ENCODE measurements around the gene ERGIC1.

The ERGIC1 gene

GRCh38 chr5:172825610-172826204, 8.3 kb upstream of the ERGIC1 start:
- no peak for DNase-seq (ENCODE audit: extremely low spot score, insufficient read length, low read depth)
- FAIRE-seq, result no peak

- DNase-seq (ENCODE audit: extremely low spot score, insufficient read length, low read depth) (no peak), FAIRE-seq (no peak)
Measured at GRCh38 chr5:172827841-172828240, 6.2 kb upstream of the ERGIC1 start.

DNA sequence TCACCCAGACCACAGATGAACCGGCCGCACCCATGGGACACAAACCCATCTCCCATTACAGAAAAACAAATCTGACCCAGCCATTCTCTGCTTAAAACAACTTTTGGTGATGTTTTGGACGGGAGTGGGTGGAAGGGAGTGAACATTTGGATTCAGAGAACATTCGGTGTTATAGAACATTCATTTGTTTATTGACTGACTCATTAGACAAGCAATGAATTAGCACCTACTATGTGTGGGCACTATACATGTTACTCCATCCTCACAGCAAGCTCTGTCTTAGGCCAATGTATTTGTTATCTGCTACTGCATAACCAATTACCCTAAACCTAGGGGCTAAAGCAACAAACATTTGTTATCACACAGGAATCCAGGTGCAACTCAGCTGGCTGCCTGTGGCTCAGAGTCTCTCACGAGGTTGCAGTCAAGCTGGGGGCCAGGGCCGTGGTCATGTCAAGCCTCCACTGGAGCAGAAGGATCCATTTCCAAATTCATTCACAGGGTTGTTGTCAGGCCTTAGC, 5.1 kb upstream of the ERGIC1 start:
- no peak for DNase-seq (ENCODE audit: extremely low spot score, insufficient read length, low read depth)
- FAIRE-seq, result no peak

GRCh38 chr5:172830275-172830799, 3.7 kb upstream of the ERGIC1 start:
- DNase-seq (ENCODE audit: extremely low spot score, insufficient read length, low read depth) (no peak), FAIRE-seq (no peak)

DNA sequence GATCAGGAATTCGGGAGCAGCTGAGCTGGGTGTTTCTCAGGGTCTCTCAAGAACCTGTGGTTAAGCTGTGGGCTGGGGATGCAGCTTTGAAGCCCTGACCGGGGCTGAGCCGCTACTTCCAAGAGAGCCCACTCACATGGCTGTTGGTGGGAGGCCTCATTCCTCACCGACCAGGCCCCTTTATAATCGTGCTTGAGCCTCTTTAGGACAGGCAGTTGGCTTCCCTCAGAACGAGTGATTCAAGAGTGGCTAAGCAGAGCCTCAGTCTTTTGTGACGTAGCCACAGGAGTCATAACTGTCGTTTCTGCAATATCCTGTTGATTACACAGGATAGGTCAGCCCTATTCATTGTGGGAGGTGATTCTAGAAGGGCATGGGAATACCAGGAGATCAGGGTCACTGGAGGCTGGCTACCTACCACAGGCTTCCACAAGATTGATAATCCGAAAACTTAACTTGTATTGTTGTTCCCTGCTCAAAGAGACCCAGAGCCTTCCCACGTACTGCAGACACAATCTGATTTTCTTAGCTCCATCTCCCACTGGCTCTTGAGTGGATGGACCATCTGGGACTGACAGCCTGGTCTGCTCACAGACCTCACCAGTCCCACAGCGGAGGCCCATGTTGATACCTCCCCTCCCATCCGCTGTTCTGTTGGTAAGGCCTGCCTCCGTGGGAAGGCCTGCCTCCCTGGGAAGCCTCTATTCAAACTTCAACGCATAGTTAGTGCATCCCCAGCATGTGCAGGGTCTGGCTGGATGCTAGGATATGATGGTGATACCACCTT, 3.0 kb upstream of the ERGIC1 start:
- FAIRE-seq (no peak), DNase-seq (ENCODE audit: extremely low spot score, insufficient read length, low read depth) (no peak)

DNA sequence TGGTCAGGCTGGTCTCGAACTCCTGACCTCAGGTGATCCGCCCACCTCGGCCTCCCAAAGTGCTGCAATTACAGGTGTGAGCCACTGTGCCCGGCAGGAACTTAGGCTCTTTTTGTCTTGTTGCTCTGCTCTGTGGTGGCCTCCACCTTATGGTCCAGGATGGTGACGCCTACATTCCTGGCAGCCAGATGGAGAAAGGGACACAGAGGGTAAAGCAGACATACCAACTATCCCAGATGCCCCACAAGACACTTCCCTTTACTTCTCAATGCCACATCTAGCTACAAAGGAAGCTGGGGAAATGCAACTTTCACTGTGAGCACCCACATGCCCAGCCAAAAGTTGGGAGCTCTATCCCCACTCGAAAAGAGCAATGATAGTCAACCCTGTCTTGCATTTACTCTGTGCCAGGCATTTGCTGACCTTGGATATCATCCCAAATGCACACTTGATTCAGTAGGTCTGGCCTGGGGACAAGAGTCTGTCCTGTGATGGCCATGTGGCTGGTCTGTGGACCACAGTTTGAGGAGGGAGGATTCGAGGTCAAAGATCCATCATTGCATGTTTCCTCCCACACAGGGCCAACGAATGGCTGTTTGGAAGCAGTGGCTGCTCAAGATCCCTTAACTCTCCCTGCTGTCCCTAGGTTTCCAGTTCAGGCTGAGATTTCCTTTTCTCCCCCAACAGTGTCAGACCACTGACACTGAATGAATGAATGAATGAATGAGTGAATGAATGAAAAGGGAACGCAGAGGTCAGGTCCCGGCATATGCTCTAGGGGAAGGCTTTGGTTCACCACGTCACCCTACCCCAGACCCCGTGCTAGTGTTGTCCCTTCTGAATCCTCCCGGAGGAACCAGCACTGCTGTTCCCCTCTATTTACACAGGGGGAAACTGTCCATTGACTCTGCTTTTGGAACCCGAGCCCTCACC, 1.4 kb upstream of the ERGIC1 start:
- no peak for DNase-seq (ENCODE audit: extremely low spot score, insufficient read length, low read depth)
- FAIRE-seq, result no peak

DNA sequence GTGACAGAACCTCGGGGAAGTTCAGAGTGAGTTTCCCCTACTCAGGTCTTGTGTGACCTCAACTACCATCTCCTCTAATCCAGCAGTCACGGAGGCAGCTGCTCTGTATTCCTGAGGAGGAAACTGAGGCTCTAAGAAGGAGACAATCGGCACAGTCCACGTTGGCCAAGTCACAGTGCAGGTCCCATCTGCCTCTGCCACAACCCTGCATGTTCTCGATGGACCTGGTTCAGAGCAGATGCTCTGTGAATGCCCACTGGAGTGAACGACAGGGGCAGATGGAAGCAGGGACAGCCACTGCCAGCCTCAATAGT, 722 bp upstream of the ERGIC1 start:
- FAIRE-seq (peak; percentile 21), DNase-seq (ENCODE audit: extremely low spot score, insufficient read length, low read depth) (no peak)

DNA sequence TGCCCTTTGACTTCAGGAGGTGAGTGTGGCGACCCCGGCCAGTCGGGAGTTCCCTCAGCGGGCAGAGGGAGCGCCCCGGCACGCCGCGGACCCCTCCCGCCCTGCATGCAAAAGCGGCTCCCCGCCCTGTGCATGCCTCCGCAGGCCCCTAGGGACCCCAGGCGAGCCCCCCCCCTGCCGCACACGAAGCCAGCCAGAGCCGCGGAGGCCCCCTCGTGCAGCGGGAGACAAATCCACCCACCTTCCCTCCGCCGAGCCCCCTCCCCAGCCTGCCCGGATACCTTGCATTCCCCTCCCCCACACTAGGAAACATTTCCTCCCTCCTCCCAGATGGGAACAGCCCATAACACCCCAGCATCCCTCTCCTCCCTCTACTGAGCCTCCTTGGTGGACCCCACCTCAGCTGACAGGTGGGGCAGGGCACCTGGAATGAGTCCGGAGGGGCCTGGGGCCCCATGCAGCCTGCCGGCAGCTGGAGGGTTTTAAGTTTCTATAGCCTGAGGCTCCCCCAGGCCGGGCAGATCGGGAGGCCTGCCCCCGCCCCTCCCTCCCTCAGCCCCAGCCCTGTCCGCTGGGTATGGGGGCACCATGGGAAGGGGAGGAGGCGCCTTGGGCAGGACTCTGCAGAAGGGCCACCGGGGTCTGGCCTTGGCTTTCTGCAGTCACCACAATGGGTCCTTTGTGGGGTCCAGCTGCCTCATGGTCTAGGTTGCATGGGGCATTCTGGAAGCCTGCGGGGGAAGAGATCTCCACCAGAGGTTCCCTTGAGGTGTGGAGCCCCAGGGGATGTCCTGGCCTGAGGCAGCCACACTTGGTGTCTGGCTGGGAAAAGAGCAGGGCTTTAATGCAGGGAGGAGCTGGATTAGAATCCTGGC, 601 bp downstream of the ERGIC1 start:
- FAIRE-seq (no peak), DNase-seq (ENCODE audit: extremely low spot score, insufficient read length, low read depth) (no peak)

DNA sequence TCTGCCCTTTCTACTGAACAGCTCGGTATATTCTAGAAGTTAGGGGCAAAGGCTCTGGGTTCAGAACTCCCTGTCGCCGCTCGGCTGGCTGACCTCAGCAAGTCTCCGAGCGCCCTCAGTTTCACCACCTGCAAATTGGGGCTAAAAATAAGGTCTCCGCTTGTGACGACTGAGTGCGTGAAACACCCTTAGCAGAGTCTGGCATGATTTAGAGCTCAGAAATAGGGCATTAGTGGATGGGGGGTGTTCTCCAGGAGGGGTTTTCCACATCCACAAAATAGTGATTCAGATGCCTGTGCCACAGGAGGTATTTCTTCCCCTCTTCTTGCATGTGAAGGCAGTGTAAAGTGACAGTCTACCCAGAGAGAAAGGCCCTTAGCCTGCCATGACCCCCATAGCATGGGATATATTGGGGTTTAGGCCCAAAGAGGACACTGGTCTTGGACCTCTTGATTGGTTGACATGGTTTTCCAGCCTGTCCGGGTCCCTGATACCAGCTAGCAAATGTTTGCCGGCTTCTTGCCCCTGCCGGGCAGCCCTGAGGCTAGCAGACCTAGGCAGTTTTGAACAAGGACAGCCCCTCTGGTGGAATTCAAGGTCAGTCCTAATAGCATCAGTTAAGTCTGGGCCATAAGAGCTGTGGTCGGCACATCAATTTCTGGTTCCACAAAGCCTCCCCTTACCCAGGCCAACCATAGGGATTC, 1.4 kb downstream of the ERGIC1 start:
- peak; percentile 66 for FAIRE-seq
- DNase-seq (ENCODE audit: extremely low spot score, insufficient read length, low read depth), result no peak

DNA sequence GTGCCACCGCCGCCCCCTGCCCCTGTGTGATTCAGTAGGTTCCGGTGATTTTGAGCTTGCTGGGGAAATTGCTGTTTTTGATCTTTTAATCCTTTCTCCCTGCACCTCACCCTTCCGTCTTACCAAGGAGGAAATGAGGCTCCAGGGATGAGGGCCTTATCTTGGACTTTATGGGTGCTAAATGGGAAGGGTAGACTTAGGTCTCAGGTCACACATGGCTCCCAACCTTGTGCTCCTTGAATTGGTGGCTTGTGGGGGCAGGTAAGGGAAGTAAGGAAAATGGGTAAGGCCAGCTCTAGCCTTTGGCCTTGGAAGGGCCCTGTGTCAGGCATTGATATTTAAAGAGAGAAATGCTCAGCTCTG, 1.9 kb downstream of the ERGIC1 start:
- FAIRE-seq, result no peak
- DNase-seq (ENCODE audit: extremely low spot score, insufficient read length, low read depth), result no peak

- peak; percentile 95 for FAIRE-seq
Measured at GRCh38 chr5:172837640-172838039, 3.6 kb downstream of the ERGIC1 start.

GRCh38 chr5:172838151-172838875, 4.3 kb downstream of the ERGIC1 start:
- DNase-seq (ENCODE audit: extremely low spot score, insufficient read length, low read depth), result no peak
- no peak for FAIRE-seq

More at GRCh38 chr5:172837640-172838039, 3.6 kb downstream of the ERGIC1 start:
- peak; percentile 68 for DNase-seq (ENCODE audit: extremely low spot score, insufficient read length, low read depth)

GRCh38 chr5:172839669-172840431, 5.8 kb downstream of the ERGIC1 start:
- DNase-seq (ENCODE audit: extremely low spot score, insufficient read length, low read depth) (no peak), FAIRE-seq (no peak)

- DNase-seq (ENCODE audit: extremely low spot score, insufficient read length, low read depth), result no peak
- no peak for FAIRE-seq
Measured at GRCh38 chr5:172840432-172841154, 6.5 kb downstream of the ERGIC1 start.

DNA sequence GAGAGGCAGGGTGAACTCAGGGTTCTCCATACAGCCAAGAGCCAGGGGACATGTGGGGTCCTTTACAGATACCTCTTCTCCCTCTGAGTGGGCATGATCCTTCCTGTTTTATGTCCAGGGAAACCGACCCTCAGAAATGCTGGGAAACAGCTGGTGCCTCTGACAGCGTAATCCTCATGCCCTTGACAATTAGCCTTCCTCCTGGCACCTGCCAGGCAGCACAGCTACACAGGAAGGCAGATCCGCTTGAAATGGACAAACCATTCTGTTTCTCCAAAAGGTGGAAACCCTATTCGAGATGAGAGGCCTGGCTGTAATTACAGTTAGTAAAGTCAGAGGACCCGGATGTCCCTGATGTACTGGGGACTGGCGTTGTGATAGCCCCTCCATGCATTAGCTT, 7.2 kb downstream of the ERGIC1 start:
- no peak for DNase-seq (ENCODE audit: extremely low spot score, insufficient read length, low read depth)
- no peak for FAIRE-seq

DNA sequence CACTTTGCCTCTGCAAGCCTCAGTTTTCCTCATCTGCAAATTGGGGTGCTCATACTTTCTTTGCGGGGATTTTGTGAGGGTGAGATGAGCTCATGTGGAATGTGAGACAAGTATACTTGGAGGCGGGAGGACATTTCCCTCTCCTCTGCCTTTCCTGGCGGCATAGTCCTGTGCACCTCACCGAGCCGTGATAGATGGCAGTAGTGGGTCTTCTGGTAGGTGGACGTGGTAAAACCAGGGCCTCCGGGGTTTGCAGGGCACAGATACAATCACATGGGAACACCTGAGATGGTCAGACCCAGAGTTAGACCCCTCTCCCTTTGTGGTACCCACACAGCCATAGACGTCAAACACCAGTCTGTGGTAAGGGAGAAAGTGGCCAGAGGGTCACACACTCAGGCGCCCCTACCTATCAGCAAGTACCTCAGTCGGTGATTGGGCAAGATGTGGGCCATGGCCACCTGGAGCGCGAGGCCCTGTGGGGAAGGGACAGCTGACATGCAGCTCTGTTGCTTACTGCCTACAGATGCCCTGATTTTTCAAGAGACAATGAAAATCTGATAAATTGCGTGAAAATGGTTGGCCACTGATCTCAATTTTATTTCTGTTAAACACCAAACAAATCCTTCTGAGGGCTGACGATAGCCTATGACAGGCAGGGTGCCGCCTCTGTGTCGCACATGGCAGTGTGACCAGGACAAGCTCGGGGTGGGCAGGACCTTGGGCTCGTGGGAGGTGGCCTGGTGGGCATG, 9.9 kb downstream of the ERGIC1 start:
- no peak for FAIRE-seq
- DNase-seq (ENCODE audit: extremely low spot score, insufficient read length, low read depth), result no peak

GRCh38 chr5:172844577-172844838, 10.5 kb downstream of the ERGIC1 start:
- DNase-seq (ENCODE audit: extremely low spot score, insufficient read length, low read depth) (no peak), FAIRE-seq (no peak)
